ENCODE measurements around the gene BRI3.

DNA sequence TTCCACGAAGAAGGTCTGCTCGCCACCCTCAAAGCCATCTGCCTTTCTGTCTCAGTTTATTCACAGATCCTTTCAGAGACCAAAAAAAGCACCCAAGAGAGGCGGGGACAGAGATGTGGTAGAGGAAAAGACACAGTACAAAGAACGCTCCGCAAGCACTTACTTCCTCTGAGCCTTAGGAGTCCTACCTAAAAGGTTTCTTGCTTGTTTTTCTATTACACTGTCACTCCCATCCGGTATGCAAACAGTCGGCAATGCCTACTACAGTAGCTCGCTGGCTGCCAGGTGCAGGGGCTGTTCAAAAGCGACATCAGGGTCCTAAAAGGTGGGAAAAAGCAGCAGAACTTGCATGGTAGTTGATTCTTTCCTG lies 30.3 kb upstream of the BRI3 start:
- no peak for TF ChIP-seq SP1 (IDR thresholded peaks at IDR 0.05)
- TF ChIP-seq, protein P1, sequence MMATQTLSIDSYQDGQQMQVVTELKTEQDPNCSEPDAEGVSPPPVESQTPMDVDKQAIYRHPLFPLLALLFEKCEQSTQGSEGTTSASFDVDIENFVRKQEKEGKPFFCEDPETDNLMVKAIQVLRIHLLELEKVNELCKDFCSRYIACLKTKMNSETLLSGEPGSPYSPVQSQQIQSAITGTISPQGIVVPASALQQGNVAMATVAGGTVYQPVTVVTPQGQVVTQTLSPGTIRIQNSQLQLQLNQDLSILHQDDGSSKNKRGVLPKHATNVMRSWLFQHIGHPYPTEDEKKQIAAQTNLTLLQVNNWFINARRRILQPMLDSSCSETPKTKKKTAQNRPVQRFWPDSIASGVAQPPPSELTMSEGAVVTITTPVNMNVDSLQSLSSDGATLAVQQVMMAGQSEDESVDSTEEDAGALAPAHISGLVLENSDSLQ (IDR thresholded peaks at IDR 0.05) = no peak
- TF ChIP-seq CTBP1 (IDR thresholded peaks at IDR 0.05; ENCODE audit: borderline replicate concordance) = no peak
- no peak for TF ChIP-seq ELF4 (IDR thresholded peaks at IDR 0.05)
- no peak for TF ChIP-seq BHLHE40 (IDR thresholded peaks at IDR 0.05; ENCODE audit: borderline replicate concordance)
- no peak for TF ChIP-seq FOXA1 (IDR thresholded peaks at IDR 0.05)
- TF ChIP-seq FOXK2 (IDR thresholded peaks at IDR 0.05) = no peak
- no peak for TF ChIP-seq FOXM1 (IDR thresholded peaks at IDR 0.05; ENCODE audit: borderline replicate concordance)
- TF ChIP-seq NFRKB (IDR thresholded peaks at IDR 0.05) = no peak
- TF ChIP-seq TARDBP (IDR thresholded peaks at IDR 0.05) = no peak
- TF ChIP-seq ZNF384 (IDR thresholded peaks at IDR 0.05) = no peak
- TF ChIP-seq SUZ12 (IDR thresholded peaks at IDR 0.05) = no peak
